HepG2 (cell line): ENCODE measurements around the gene KCNJ6. TPM values are rescaled to one million over a fixed set of nuclear protein-coding genes. Genes with fewer than 3 reads are reported as not detected.

ENCODE experiments used
- ATAC-seq: fragments of 200-7000 bp; cut with Tn5 transposase; 3 replicates; pipeline ENCODE4 v1.9.1; 2020; ENCODE audit warnings: mild to moderate bottlenecking, moderate library complexity
- BruUV-seq: library from RNA; stranded (reverse); fragments of 400-500 nt; replicated peaks from 2 replicates; lab custom pipeline; 2021; lab: Mats Ljungman, UMichigan
- CTCF ChIA-PET: fragments of 300-600 bp; formaldehyde crosslinking; extraction: SDS; loops from one replicate; lab custom pipeline; 2021; ENCODE audit warnings: low total read pairs, inconsistent platforms, low intra/inter-chr PET ratio; lab: Yijun Ruan, JAX
- POLR2A ChIA-PET: fragments of 350-600 bp; sonication (Branson Sonifier 250); formaldehyde crosslinking; loops from one replicate; lab custom pipeline; 2020; ENCODE audit warnings: antibody characterized with exemption, inconsistent platforms; lab: Yijun Ruan, JAX
- DNase-seq: peaks from one replicate; pipeline ENCODE4 v3.0.0-alpha.2; 2015; ENCODE audit warnings: low spot score
- FAIRE-seq: peaks from 3 replicates; lab custom pipeline; 2011; peaks lifted over from hg19 to GRCh38; lab: Jason Lieb, UNC
- H2AFZ ChIP-seq: one replicate; pipeline ENCODE4 v1.6.1; 2011; ENCODE audit warnings: low read length, inconsistent platforms
- H3K27ac ChIP-seq: fragments of 300-600 bp; 3 replicates; pipeline ENCODE4 v1.8.0; 2011; ENCODE audit warnings: mixed run types, mild to moderate bottlenecking, mixed read lengths, low read length, inconsistent platforms; ENCODE audit not compliant: insufficient read depth; ENCODE audit errors: extremely low read length
- H3K27me3 ChIP-seq, 2 experiments: fragments of 200-600 bp in 1 of 2; 2 replicates in 1 of 2; 3 replicates in 1 of 2; pipeline versions ENCODE4 v1.6.0 to v1.8.0; 2011; ENCODE audit warnings: low read length in 2 of 2, mild to moderate bottlenecking in 2 of 2, moderate library complexity in 2 of 2, inconsistent platforms in 1 of 2; ENCODE audit not compliant: insufficient read depth in 2 of 2, control insufficient read depth in 1 of 2
- H3K36me3 ChIP-seq, 2 experiments: fragments of 200-600 bp in 1 of 2; replicated peaks in 1 of 2; 2 replicates in 1 of 2; 3 replicates in 1 of 2; pipeline versions ENCODE4 v1.5.1 to v1.8.0; 2011; ENCODE audit warnings: low read length in 2 of 2, inconsistent platforms in 1 of 2; ENCODE audit not compliant: insufficient read depth in 2 of 2, control insufficient read depth in 1 of 2
- H3K4me1 ChIP-seq: 2 replicates; pipeline ENCODE4 v1.5.1; 2012; ENCODE audit warnings: low read length, inconsistent platforms; ENCODE audit not compliant: insufficient read depth
- H3K4me2 ChIP-seq: 2 replicates; pipeline ENCODE4 v1.6.0; 2011; ENCODE audit warnings: low read depth, low read length, inconsistent platforms
- H3K4me3 ChIP-seq, 3 experiments: fragments of 200-600 bp in 1 of 3; sonication (generic), shearing (Covaris generic) in 1 of 3; replicated peaks in 1 of 3; 2 replicates each; pipeline ENCODE4 v1.5.1; 2011 to 2016; ENCODE audit warnings: low read length in 3 of 3, inconsistent platforms in 2 of 3, low read depth in 2 of 3, mild to moderate bottlenecking in 2 of 3, control low read depth in 1 of 3, mixed read lengths in 1 of 3; ENCODE audit not compliant: insufficient read depth in 1 of 3
- H3K79me2 ChIP-seq: one replicate; pipeline ENCODE4 v1.6.1; 2011; ENCODE audit warnings: low read length, inconsistent platforms; ENCODE audit not compliant: insufficient read depth
- H3K9ac ChIP-seq: 2 replicates; pipeline ENCODE4 v1.6.0; 2011; ENCODE audit warnings: mild to moderate bottlenecking, low read depth, low read length, inconsistent platforms; ENCODE audit not compliant: insufficient read depth
- H3K9me3 ChIP-seq: 2 replicates; pipeline ENCODE4 v1.5.1; 2012; ENCODE audit warnings: mild to moderate bottlenecking, low read length
- H4K20me1 ChIP-seq: 2 replicates; pipeline ENCODE4 v1.6.0; 2011; ENCODE audit warnings: inconsistent platforms, mild to moderate bottlenecking, low read length, moderate library complexity; ENCODE audit not compliant: insufficient read depth
- ARNT2 ChIP-seq: sonication (generic); formaldehyde crosslinking; IDR thresholded peaks from 2 replicates; pipeline ENCODE4 v1.8.0; 2022; ENCODE audit warnings: mild to moderate bottlenecking, low read depth, missing genetic modification reagents, moderate library complexity
- ATF7 ChIP-seq, 2 experiments: fragments of 450-650 bp in 1 of 2; sonication (generic) in 1 of 2; formaldehyde crosslinking in 1 of 2; IDR thresholded peaks; 2 replicates each; pipeline versions ENCODE4 v1.4.0 to v1.6.1; 2016 to 2020; ENCODE audit warnings: antibody characterized with exemption in 1 of 2, mild to moderate bottlenecking in 1 of 2, missing genetic modification reagents in 1 of 2
- NFYC ChIP-seq: IDR thresholded peaks from 2 replicates; pipeline ENCODE4 v1.6.1; 2016; ENCODE audit warnings: missing genetic modification reagents, missing compliant biosample characterization
- SAFB2 ChIP-seq: sonication (generic); formaldehyde crosslinking; IDR thresholded peaks from 2 replicates; pipeline ENCODE4 v1.5.1; 2020; ENCODE audit warnings: missing genetic modification reagents, low read depth, mild to moderate bottlenecking, borderline replicate concordance
- SRY ChIP-seq: sonication (generic); formaldehyde crosslinking; IDR thresholded peaks from 2 replicates; pipeline ENCODE4 v1.8.0; 2022; ENCODE audit warnings: mild to moderate bottlenecking, missing genetic modification reagents
- SSRP1 ChIP-seq: IDR thresholded peaks from 2 replicates; pipeline ENCODE4 v1.6.1; 2016; ENCODE audit warnings: control low read depth
- ZNF10 ChIP-seq: sonication (generic); formaldehyde crosslinking; IDR thresholded peaks from 2 replicates; pipeline ENCODE4 v1.4.0; 2020; ENCODE audit warnings: mild to moderate bottlenecking, low read depth, missing genetic modification reagents, borderline replicate concordance
- ZNF230 ChIP-seq: sonication (generic); formaldehyde crosslinking; IDR thresholded peaks from 2 replicates; pipeline ENCODE4 v1.4.0; 2020; ENCODE audit warnings: mild to moderate bottlenecking, missing genetic modification reagents
- ZNF317 ChIP-seq: sonication (generic); formaldehyde crosslinking; IDR thresholded peaks from 2 replicates; pipeline ENCODE4 v1.5.0; 2020; ENCODE audit warnings: mild to moderate bottlenecking, missing genetic modification reagents
- ZNF367 ChIP-seq: sonication (generic); formaldehyde crosslinking; IDR thresholded peaks from 2 replicates; pipeline ENCODE4 v1.4.0; 2020; ENCODE audit warnings: missing genetic modification reagents, borderline replicate concordance
- ZNF562 ChIP-seq: sonication (generic); formaldehyde crosslinking; IDR thresholded peaks from 2 replicates; pipeline ENCODE4 v1.8.0; 2022; ENCODE audit warnings: missing genetic modification reagents, borderline replicate concordance
- WGBS: methylation state at CpG from one replicate; pipeline ENCODE4 v1.1.6; 2017; ENCODE audit warnings: low lambda C conversion rate; 5-methylcytosine and 5-hydroxymethylcytosine counted together
- in situ Hi-C: cut with HindIII; loops from 2 replicates; pipeline ENCODE4 v1.10.0; 2017; ENCODE audit warnings: low pct_unique_long_range_greater_than_20kb; ENCODE audit not compliant: extremely low pct_ligation_motif_present
- intact Hi-C: fragments of 100-400 bp; cut with micrococcal nuclease; formaldehyde crosslinking; loops from one replicate; pipeline ENCODE4 v1.10.0; 2022; ENCODE audit not compliant: unreplicated experiment
- polyA plus RNA-seq, 8 experiments: library from polyadenylated mRNA; depleted of rRNA in 3 of 8; stranded (reverse) in 7 of 8; unstranded in 1 of 8; fragments of >200 nt; fragmentation: Illumina TruSeq in 4 of 8; extraction: Trizol in 4 of 8; gene quantifications; 2 replicates each; pipeline versions ENCODE4 v1.2.1 to v1.2.3, GENCODE V29; 2011 to 2016; ENCODE audit warnings: low read depth in 4 of 8, missing spikeins in 1 of 8, mixed read lengths in 1 of 8; ENCODE audit not compliant: insufficient read depth in 1 of 8
- total RNA-seq, 5 experiments: library from RNA; depleted of rRNA; stranded (reverse); fragments of >200 nt; fragmentation: Illumina TruSeq; extraction: Trizol; gene quantifications; 2 replicates each; pipeline ENCODE4 v1.2.3, GENCODE V29; 2016; ENCODE audit warnings: low read depth in 1 of 5
- TF ChIP-seq, protein P1 (sequence below): sonication (generic); formaldehyde crosslinking; IDR thresholded peaks from 2 replicates; pipeline ENCODE4 v1.5.0; 2020; ENCODE audit warnings: missing genetic modification reagents
- TF ChIP-seq, protein P2 (sequence below): sonication (generic); formaldehyde crosslinking; IDR thresholded peaks from 2 replicates; pipeline ENCODE4 v1.8.0; 2022; ENCODE audit warnings: missing genetic modification reagents, mild to moderate bottlenecking, borderline replicate concordance
- TF ChIP-seq, protein P3 (sequence below): sonication (generic); formaldehyde crosslinking; IDR thresholded peaks from 2 replicates; pipeline ENCODE4 v1.8.0; 2022; ENCODE audit warnings: missing genetic modification reagents, mild to moderate bottlenecking, inconsistent platforms, borderline replicate concordance
- TF ChIP-seq, protein P4 (sequence below): IDR thresholded peaks from 2 replicates; pipeline ENCODE4 v1.6.1; 2016; ENCODE audit warnings: missing compliant biosample characterization, missing genetic modification reagents, borderline replicate concordance

Gene KCNJ6
- total and polyA plus RNA-seq, 2 of the 13 experiments (the other 11 are each of a cell fraction or from before 2014, with no cell fraction given), result not detected

DNA sequence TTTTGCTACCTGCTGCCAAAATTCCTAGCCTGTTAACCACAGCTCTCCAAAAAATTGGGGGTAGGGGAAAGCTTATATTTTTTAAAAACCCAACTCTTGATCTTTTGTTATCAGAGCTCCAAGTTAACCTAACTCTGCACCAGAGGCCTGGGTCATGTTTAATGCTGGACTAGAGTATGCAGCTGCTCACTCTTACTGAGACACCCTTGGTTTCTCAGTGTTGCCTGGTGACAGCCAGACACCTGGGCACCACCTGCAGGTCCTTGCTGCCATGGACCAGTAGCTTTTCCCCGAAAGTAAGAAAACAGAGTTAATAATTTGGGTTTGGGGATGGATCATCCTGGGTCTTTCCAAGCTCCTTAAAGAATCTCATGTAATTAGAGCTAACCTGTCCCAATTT, 30.1 kb downstream of the KCNJ6 start:
- DNase-seq, result no peak
- no peak overlapping the region for H3K27ac ChIP-seq
- no peaks in the 10 kb centered on the region for H3K9me3 ChIP-seq
- H3K4me1 ChIP-seq, result no peaks in the 10 kb centered on the region
- no TSS peak for BruUV-seq
- H3K36me3 ChIP-seq, result no peaks in the 10 kb centered on the region
- H2AFZ ChIP-seq, result no peak overlapping the region
- in situ Hi-C loops, result no loop called here
- no peaks in the 10 kb centered on the region for H3K27me3 ChIP-seq
- no peak overlapping the region for H3K9ac ChIP-seq
- 11% methylated on average over 1 of the region's 1 CpG for WGBS
- CTCF ChIA-PET, result no interaction called here
- no peaks in the 10 kb centered on the region for H4K20me1 ChIP-seq
- no peak for ATAC-seq
- TF ChIP-seq ZNF367 (no peak), NFYC (no peak), SSRP1 (CRISPR knock-in tag) (no peak), ZNF562 (CRISPR knock-in tag) (no peak), ARNT2 (CRISPR knock-in tag) (no peak), ZNF230 (no peak), SAFB2 (CRISPR knock-in tag) (no peak), ZNF317 (CRISPR knock-in tag) (no peak), SRY (no peak), ZNF10 (CRISPR knock-in tag) (no peak), ATF7 (IDR thresholded peaks at IDR 0.05) (no peak), ATF7 (CRISPR knock-in tag; IDR thresholded peaks at IDR 0.05) (no peak)
- TF ChIP-seq, protein P1, sequence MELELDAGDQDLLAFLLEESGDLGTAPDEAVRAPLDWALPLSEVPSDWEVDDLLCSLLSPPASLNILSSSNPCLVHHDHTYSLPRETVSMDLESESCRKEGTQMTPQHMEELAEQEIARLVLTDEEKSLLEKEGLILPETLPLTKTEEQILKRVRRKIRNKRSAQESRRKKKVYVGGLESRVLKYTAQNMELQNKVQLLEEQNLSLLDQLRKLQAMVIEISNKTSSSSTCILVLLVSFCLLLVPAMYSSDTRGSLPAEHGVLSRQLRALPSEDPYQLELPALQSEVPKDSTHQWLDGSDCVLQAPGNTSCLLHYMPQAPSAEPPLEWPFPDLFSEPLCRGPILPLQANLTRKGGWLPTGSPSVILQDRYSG (CRISPR knock-in tag), result no peak
- TF ChIP-seq, protein P2, sequence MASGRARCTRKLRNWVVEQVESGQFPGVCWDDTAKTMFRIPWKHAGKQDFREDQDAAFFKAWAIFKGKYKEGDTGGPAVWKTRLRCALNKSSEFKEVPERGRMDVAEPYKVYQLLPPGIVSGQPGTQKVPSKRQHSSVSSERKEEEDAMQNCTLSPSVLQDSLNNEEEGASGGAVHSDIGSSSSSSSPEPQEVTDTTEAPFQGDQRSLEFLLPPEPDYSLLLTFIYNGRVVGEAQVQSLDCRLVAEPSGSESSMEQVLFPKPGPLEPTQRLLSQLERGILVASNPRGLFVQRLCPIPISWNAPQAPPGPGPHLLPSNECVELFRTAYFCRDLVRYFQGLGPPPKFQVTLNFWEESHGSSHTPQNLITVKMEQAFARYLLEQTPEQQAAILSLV, result no peak
- TF ChIP-seq, protein P3, sequence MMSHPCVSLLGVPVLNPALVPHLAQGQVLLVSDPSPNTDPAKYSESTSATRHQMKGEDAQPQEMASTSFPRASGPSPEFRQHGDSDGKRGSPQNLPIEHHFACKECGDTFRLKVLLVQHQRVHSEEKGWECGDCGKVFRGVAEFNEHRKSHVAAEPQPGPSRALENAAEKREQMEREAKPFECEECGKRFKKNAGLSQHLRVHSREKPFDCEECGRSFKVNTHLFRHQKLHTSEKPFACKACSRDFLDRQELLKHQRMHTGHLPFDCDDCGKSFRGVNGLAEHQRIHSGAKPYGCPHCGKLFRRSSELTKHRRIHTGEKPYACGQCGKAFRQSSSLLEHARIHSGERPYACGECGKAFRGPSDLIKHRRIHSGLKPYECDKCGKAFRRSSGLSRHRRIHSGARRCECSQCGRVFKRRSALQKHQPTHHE (CRISPR knock-in tag), result no peak
- TF ChIP-seq, protein P4, sequence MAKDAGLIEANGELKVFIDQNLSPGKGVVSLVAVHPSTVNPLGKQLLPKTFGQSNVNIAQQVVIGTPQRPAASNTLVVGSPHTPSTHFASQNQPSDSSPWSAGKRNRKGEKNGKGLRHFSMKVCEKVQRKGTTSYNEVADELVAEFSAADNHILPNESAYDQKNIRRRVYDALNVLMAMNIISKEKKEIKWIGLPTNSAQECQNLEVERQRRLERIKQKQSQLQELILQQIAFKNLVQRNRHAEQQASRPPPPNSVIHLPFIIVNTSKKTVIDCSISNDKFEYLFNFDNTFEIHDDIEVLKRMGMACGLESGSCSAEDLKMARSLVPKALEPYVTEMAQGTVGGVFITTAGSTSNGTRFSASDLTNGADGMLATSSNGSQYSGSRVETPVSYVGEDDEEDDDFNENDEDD (CRISPR knock-in tag), result no peak
- TF ChIP-seq, all 625 proteins: peak for 0
- FAIRE-seq, result no peak
- POLR2A ChIA-PET, result no interaction called here
- Histone ChIP-seq H3K4me2 (no peak overlapping the region), H3K4me3 (no peak overlapping the region), H3K79me2 (no peaks in the 10 kb centered on the region)
- intact Hi-C loops, result no loop called here
